Keratinocyte (primary cell): ENCODE data around the gene CCDC34.

Source experiments
- EZH2 ChIP-seq: IDR thresholded peaks from one replicate; pipeline ENCODE4 v1.6.1; 2012; ENCODE audit warnings: inconsistent platforms, mild to moderate bottlenecking, low read length, moderate library complexity
- TF ChIP-seq, protein P1 (sequence below), 3 experiments: IDR thresholded peaks in 1 of 3; conservative IDR thresholded peaks in 1 of 3; optimal IDR thresholded peaks in 1 of 3; 2 replicates in 2 of 3; 3 replicates in 1 of 3; pipeline versions ENCODE3 to v1.5.1; 2011; ENCODE audit warnings: low read length in 3 of 3, mild to moderate bottlenecking in 3 of 3, moderate library complexity in 2 of 3, control low read depth in 1 of 3, inconsistent platforms in 1 of 3; ENCODE audit not compliant: insufficient read depth in 2 of 3; ENCODE audit errors: extremely low read depth in 1 of 3

DNA sequence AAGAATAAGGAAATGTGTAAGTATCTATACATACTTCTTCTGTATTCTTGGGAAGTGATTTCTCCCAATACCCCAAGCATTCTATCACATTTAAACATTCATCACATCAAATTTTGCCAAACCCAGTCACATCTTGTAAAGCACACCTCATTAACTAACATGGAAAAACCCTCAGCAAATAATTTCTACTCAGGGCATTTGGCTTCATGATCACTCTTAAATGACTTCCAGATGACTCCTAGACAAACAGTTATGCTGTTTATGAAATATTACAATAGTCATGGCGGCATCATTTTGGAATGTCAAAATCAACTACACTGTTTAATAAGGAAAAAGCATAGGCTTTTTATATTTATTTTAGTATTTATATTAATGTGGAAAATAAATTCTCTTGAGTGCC, 47.3 kb upstream of the CCDC34 start:
- TF ChIP-seq, protein P1, sequence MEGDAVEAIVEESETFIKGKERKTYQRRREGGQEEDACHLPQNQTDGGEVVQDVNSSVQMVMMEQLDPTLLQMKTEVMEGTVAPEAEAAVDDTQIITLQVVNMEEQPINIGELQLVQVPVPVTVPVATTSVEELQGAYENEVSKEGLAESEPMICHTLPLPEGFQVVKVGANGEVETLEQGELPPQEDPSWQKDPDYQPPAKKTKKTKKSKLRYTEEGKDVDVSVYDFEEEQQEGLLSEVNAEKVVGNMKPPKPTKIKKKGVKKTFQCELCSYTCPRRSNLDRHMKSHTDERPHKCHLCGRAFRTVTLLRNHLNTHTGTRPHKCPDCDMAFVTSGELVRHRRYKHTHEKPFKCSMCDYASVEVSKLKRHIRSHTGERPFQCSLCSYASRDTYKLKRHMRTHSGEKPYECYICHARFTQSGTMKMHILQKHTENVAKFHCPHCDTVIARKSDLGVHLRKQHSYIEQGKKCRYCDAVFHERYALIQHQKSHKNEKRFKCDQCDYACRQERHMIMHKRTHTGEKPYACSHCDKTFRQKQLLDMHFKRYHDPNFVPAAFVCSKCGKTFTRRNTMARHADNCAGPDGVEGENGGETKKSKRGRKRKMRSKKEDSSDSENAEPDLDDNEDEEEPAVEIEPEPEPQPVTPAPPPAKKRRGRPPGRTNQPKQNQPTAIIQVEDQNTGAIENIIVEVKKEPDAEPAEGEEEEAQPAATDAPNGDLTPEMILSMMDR (optimal IDR thresholded peaks at IDR 0.05 in 1 of 3, IDR thresholded peaks at IDR 0.05 in 1 of 3, conservative IDR thresholded peaks at IDR 0.05 in 1 of 3; ENCODE audit: extremely low read depth in 1 of 3, insufficient read depth in 2 of 3, low read length in 3 of 3) = no peak
- TF ChIP-seq EZH2 = no peak
